Kasumi-1 (cell line): ENCODE results near the gene NOSIP.
"Not testable (repeated sequence)": the region's sequence is repeated elsewhere in the genome, so short reads cannot be mapped to it uniquely, and the experiment has no call there.

Experiments
- DNase-seq, 2 experiments: peaks; one replicate each; lab custom pipeline; 2025; lab: John Stamatoyannopoulos, UW

Gene NOSIP, protein sequence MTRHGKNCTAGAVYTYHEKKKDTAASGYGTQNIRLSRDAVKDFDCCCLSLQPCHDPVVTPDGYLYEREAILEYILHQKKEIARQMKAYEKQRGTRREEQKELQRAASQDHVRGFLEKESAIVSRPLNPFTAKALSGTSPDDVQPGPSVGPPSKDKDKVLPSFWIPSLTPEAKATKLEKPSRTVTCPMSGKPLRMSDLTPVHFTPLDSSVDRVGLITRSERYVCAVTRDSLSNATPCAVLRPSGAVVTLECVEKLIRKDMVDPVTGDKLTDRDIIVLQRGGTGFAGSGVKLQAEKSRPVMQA

DNA sequence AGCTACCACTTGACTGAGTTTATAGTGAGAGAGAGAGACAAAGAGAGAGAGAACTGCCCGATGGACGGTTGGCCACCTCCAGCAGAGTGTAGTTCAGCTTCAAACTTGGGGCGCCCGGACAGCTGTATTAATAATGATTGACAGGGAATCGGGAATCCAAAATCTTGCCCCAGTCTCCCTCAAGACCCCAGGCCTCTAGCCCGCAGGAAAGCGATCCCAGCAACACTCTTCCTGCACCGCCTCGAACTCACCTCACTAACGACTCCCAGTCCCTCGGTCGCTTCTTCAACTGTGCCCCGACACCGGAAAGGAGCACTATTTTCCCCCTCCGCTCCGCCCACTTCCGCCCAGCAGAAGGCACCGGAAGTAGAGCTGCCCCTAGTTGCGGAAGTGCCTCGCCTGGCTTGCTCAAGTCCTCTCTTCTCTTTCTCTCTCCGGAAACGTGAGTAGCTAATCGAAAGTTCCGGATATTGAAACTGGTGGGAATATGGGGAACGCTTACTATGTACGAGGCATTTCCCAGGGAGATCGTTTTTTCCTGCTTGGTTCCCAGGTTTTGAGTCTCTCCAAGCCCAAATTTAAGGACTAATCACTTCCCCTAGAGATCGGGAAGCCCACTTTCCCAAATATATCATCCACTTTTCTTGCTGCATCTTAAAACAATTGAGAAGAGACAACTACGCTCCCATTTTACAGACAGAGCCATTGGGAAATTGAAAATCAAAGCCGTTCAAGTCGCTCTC, at the start of gene NOSIP:
NOSIP (minus strand) TSS at position 293 of the 743 bp plus-strand sequence. CDS start 19,865 bp downstream, outside the sequence.
- peak; percentile 98 for DNase-seq

DNA sequence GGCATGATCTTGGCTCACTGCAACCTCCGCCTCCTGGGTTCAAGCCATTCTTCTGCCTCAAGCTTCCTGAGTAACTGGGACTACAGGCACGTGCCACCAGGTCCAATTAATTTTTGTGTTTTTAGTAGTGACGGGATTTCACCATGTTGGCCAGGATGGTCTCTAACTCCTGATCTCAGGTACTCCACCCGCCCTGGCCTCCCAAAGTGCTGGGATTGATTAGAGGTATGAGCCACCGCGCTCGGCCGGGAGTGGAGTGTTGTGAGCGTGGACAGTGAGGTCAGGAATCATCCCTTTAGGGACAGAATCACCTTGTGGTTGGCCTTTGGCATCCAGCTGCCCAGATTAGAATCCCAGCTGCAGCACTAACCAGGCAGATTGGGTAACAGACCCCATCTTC, 49.3 kb upstream of the NOSIP start:
- no peak for DNase-seq

DNA sequence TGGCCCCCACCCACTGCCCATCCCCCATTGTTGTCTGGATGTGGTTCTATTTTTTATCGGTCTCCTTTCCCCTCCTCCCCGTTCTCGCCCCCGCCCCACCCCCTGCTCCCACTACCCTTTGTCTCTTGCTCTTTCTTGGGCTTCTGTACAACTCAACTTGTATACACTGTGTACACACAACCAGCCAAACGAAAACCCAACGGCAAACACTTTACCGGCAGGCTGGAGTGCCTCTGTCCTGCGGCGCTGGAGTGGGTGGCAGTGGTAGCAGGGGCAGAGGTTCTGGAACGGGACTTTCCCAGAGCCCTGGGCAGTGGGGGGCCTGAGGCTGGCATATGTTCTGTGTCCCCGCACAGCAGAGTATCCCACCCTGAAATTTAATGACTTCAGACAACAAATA, 45.9 kb upstream of the NOSIP start:
- DNase-seq = no peak

DNA sequence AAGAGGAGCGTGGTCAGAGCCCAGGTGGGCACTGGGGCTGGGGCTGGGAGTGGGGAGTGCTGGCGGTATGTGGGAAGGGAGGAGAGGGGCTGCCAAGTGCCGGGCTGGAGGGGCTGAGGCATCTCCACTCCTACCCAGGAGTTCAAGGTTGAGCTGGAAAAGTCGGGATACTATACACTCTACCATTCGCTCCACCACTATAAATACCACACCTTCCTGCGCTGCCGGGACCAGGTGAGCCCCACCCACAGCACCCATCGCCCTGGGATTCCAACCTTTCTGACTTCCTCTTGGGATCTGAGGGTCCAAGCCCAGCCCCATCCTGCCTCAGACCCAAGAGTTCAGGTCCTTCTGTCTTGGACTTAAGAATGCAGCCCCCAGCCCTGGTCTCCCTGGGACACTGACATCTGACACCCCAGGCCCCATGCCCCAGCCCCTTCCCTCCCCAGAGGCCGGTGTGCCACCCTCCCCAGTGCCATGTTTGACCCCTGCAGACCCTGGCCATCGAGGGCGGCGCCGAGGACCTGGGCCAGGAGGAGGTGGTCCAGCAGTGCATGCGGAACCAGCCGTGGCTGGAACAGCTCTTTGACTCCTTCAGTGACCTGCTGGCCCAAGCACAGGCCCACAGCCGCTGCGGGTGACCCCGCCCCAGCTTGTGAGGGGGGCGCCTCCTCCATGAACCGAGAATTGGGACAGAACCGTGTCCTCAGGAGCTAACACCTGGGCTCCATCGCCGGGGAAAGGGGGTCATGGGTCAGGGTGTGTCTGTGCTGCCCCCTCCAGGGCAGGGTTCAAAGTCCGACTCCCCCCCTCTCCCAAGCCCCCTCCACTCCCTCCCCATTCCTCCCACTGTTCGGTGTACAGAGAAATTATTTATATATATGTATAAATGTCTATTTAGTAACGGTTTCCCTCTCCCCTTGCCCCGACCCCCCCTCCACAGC, 44.9 kb upstream of the NOSIP start:
- no peak for DNase-seq

DNA sequence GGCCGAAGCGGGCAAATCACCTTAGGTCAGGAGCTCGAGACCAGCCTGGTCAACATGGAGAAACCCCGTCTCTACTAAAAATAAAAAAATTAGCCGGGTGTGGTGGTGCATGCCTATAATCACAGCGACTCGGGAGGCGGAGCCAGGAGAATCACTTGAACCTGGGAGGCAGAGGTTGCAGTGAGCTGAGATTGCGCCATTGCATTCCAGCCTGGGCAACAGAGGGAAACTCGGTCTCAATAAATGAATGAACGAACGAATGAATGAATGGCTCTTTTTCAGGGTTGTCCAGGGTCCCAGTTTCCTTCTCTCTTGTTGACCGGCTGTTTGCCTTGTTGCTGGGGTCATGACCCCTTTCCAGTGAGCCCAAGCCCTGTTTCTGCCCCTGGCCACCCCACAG, 37.5 kb upstream of the NOSIP start:
- DNase-seq = not testable (repeated sequence)

DNA sequence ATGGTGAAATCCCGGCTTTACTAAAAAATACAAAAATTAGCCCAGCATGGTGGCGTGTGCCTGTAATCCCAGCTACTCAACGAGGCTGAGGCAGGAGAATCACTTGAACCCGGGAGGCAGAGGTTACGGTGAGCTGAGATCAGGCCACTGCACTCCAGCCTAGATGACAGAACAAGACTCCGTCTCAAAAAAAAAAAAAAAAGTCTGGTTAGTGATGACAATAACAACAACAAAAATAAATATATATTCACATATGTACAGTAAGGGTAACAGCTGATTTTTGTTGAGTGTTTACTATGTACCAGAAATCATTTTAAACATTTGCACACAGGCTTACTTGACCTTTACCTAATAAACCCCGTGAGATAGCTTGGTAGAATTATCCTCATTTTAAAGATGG, 36.6 kb upstream of the NOSIP start:
- no peak for DNase-seq

DNA sequence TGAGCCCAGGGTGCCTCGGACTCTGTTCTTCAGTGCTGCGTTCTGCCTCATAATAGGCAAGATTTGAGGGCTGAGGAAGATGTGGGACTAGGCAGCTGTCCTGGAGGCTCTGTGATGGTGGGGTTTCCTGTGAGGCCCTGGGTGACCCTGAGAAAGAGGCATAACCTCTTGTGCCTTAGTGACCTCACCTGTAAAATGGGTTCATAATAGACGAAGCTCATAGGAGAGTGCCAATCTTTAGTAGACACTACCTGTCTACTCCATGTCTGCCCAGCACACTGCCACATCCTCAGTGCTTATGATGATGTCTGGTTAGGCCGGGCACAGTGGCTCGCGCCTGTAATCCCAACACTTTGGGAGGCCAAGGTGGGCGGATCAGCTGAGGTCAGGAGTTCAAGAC, 36.2 kb upstream of the NOSIP start:
- DNase-seq = no peak

DNA sequence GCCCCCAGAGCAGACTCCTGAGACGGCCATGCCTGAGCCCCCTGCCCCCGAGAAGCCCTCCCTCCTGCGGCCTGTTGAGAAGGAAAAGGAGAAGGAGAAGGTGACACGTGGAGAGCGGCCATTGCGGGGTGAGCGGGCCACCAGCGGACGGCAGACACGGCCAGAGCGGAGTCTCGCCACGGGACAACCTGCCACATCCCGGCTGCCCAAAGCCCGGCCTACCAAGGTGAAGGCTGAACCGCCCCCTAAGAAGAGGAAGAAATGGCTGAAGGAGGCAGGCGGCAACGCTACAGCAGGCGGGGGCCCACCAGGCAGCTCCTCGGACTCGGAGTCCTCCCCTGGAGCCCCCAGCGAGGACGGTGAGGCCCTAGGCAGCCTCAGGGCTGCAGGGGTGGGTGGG, 35.5 kb upstream of the NOSIP start:
- no peak for DNase-seq

DNA sequence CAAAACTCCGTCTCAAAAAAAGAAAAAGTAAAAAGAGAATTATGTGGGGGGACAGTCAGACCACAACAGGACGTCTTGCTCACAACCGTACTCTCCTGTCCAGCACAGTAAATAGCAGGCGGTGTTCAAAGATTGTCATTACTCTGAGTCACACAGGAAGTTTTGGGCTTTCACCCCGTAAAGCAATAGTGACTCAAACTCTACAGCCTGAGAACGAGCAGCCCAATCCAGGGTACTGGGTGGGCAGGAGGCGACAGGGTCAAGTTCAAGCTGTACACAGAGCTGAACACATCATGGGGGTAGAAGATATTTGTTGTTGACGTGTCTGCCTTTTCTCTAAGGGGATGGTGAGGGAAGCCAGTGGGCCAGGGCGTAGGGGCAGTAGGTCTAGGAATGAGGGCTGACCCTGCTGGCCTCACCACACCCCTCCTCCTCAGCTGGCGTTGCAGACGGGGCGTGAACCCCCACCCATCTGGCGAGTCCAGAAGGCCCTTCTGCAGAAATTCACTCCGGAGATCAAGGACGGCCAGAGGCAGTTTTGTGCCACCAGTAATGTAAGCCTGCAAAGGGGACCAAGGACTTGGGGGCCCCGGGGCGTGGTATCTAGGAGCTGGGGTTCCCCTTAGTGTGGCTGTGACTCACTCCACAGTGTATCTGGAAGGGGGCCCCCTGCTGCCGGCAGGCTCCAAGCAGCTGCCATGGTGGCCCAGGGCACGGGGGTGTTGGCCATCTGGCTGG, 33.9 kb upstream of the NOSIP start:
- peak in 1 of 2 experiments; percentile 4 for DNase-seq

DNA sequence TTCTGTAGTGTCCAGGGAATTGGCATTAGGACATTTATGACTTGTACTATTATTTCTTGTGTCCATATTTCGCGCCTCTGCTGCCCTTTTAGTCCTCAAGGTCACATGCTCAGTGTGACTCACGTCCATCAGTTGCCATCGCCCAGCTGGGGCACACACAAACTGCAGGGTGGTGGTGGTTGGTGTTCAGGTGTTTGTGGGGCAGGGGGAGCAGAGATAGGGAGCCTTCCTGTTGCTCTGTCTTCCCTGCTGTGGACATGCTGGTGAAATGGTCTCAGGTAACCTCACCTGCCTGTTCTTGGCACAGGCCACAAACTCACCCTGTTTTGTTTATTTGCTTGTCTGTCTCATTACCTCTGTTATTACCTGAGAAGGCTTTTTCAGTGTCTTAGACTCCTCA, 33.0 kb upstream of the NOSIP start:
- no peak for DNase-seq

DNA sequence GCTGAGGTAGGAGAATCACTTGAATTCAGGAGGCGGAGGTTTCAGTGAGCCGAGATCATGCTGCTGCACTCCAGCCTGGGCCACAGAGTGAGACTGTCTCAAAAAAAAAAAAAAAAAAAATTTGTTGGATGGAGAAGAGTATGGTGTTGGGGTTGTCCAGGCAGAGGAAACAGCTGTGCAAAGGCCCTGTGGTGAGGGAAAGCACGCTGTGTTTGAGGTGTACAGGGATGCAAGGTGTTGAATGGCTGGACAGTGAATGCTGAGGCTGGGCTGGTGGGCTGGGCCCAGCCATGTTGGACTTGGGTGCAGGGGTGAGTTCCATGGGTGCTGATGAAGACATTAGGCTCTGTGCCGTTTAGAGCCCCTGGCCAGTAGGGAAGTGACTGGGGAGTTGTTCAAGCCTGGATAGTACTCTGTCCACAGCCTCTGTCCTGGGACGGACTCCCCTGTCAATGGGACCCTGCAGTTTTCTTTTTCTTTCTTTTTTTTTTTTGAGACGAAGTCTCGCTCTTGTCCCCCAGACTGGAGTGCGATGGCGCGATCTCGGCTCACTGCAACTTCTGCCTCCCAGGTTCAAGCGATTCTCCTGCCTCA, 29.2 kb upstream of the NOSIP start:
- DNase-seq = no peak

DNA sequence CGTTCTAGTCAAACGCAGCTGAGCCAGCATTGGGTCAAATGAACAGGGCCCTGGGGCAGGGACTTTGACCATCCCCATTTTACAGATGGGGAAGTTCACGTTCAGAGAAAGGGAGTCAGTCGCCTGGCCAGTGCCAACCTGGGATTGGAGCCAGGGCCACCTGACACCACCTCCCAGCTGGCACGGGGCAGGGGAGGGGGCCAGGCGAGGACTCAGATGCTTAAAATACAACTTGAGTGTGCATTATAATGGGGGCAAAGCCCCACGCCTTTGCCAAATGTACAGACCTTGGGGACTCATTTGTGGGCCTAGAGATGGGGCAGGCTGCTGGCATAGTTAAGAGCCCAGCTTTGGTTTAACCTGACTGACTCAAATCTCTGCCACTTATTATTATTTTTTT, 25.2 kb upstream of the NOSIP start:
- no peak for DNase-seq

DNA sequence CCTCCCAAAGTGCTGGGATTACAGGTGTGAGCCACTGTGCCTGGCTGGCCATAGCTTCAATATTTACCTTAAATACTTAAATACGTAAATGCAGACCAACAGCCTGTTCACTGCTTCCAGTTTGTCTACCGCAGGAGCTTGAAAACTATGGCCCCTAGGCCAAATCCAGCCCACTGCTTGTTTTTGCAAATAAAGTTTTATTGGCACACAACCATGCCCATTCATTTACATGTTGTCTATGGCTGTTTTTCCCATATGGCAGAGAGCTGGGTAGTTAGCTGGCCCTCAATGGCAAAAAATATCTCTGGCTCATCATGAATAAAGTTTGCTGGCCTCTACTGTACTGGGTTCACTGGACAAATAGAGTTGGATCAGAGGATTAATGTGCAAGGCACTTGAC, 22.4 kb upstream of the NOSIP start:
- no peak for DNase-seq

DNA sequence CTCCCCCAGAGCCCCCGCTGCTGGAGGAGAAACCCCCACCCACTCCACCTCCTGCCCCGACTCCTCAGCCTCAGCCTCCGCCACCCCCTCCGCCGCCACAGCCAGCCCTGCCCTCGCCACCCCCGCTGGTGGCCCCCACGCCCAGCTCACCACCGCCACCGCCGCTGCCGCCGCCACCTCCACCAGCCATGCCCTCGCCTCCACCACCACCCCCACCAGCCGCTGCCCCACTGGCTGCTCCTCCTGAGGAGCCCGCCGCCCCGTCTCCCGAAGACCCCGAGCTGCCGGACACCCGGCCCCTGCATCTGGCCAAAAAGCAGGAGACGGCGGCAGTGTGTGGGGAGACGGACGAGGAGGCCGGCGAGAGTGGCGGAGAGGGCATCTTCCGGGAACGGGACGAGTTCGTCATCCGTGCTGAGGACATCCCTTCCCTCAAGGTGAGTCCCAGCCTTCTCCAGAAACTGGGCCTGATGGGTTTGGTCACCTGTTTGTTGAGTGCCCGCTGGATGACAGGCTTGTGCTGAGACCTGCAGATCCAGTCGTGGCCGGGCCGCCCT, 21.2 kb upstream of the NOSIP start:
- DNase-seq = no peak

DNA sequence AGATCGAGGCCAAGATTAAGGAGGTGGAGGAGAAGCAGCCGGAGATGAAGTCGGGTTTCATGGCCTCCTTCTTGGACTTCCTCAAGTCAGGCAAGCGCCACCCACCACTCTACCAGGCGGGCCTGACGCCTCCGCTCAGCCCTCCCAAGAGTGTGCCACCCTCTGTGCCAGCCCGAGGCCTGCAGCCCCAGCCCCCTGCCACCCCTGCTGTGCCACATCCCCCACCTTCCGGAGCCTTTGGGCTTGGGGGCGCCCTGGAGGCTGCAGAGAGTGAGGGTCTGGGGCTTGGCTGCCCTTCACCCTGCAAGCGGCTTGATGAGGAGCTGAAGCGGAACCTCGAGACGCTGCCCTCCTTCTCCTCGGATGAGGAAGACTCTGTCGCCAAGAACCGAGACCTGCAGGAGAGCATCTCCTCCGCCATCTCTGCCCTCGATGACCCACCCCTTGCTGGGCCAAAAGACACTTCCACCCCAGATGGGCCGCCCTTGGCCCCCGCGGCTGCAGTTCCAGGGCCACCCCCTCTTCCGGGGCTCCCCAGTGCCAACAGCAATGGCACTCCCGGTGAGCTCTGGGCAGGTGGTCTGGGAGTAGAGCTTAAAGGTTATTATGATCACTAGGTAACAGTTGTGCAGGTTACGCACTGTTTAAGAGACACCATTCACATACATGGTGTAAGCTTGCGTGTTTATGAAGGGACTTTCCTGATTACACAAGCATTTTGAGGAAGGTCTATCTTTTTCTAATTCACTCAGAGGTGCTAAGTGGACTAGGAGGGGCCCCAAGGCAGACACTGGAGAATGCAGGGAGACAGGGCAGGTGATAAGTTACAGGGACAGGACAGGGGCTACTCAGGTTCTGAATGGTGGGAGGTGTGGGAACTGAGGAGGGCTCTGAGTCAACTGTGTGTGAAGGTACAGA, 19.3 kb upstream of the NOSIP start:
- DNase-seq = no peak

DNA sequence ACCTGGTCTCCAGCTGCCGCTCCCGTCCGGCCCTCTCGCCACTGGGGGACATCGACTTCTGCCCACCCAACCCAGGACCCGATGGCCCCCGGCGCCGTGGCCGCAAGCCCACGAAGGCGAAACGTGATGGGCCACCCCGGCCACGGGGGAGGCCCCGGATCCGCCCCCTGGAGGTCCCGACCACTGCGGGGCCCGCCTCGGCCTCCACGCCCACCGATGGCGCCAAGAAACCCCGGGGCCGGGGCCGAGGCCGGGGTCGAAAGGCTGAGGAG, 17.3 kb upstream of the NOSIP start:
- DNase-seq = no peak

DNA sequence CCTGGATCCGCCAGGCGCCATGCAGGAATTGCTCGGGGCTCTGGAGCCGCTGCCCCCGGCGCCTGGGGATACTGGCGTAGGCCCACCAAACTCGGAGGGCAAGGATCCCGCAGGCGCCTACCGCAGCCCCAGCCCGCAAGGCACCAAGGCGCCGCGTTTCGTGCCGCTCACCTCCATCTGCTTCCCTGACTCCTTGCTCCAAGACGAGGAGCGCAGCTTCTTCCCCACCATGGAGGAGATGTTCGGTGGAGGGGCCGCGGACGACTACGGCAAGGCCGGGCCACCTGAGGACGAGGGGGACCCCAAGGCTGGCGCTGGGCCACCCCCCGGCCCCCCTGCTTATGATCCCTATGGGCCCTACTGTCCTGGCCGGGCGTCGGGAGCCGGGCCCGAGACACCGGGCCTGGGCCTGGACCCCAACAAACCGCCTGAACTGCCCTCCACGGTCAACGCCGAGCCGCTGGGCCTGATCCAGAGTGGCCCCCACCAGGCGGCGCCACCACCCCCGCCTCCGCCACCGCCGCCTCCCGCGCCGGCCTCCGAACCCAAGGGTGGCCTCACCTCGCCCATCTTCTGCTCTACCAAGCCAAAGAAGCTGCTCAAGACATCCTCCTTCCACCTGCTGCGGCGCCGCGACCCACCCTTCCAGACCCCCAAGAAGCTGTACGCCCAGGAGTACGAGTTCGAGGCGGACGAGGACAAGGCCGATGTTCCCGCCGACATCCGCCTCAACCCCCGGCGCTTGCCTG, 16.8 kb upstream of the NOSIP start:
- no peak for DNase-seq

DNA sequence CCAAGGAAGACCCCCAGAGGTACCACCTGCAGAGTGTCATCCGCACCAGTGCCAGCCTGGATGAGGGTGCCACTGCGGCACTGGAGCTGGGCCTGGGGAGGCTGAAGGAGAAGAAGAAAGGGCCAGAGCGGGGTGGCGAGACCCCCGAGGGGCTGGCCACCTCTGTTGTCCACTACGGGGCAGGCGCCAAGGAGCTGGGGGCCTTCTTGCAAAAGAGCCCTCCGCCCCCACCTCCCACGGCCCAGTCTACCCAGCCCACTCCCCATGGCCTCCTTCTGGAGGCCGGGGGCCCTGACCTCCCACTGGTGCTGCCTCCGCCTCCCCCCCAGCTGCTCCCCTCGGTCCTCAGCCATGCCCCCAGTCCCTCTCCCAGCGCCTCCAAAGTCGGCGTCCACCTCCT, 16.1 kb upstream of the NOSIP start:
- no peak for DNase-seq

DNA sequence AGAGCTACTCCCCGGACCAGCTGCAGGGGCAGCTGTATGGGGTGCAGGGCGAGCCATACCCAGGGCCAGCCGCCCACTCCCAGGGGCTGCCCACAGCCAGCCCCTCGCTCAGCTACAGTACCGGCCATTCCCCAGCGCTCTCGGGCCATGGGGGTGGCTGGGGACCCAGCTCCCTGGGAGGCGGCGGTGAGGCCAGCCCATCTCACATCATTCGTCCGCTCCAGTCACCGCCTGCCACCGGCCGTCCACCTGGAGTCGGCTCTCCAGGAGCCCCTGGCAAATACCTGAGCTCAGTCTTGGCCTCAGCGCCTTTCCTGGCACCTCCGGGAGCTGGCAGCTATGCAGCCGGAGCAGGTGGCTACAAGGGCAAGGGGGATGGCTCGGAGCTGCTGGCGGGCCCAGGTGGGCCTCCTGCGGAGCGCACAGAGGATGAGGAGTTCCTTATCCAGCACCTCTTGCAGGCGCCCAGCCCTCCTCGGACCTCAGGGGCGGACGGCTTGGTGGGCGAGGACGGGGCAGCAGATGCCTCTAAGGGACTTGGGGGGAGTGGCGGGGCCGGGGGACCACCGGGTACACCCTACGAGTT, 15.6 kb upstream of the NOSIP start:
- no peak for DNase-seq
